Measurements from ENCODE around the gene MEF2D.

Gene MEF2D

DNA sequence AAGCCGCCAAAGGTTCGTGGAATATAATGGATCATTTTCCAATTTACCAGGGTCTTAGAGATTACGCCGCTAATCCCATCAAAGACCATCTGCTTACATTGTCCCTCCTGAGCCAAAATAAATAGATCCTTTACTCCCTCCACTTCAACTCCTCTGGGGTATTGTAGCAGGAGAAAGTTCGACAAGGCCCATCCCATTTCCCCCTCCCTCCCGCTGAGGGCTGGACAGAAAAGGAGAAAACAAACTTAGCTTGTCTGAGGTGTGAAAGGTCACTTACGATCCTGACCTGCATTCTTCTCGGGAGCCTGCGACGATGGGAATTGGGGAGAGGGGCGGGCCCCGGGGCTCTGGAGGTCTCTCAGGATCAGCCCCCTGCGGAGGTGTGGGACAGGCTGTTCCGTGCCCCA, 60.8 kb downstream of the MEF2D start:
- no peak for DNase-seq

DNA sequence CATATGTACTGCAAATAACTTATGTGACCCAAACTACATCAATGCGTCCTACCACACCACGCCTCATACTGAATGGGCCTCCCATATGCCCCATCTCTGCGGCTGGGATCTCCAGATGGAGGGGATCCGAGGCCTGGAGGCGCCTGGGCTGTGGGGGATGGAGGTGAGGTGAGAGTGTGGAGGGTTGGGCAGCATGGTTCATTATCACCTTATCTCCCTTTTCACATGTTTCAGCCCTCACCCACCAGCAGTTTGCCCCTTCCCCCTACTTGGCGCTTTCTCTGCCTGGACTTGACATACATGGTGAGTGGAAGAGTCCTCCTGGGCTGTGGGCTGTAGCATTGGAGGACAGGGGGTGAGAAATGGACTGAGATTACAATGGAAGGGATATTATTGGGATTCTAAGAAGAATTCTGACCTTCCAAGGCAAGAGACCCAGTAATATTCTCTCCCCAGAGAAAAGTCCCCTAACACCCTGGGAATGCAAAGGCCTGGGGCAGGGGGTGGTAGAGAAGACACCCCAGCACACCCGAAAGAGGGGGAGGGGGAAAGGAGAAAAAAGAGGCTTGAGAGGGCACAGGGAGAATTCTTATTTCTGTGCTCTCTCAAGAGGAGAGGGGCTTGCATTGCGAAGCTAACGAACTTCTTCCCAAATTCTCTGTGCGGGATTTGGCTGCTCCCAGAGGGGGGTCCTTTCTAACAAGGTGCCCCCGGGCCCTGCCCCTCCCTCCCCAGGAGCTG, 61.4 kb downstream of the MEF2D start:
- no peak for DNase-seq

DNA sequence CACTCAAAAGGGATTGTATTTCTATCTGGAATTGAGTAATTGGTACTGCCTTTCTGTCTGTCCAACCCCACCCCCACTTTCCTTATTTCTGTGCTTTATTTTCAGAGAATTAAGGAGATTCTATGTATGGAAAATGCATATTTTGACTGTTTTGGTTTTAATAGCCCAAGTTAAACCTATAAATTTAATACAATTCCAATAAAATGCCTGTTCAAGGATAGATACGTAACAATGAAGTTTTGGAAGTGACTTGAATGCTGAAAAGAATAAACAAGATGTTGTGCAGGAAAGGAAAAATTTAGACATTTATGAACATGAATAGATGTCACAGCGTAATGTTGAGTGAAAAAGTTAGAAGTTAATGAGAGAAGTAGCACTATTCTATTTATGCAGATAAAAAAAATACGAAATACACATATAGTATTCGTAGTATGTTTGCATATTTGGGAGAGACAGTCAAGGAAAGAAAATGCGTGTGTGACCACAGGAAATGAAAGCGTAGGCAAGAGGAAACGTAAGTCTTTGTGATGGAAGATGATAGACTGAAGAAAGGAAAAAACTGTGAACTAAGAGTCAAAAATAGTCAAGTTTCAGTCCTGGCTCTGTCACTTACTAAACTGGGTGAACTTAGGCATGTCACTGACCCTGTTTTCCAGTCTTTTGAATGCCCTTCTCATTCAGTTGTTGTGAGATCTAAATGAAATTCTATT, 62.1 kb downstream of the MEF2D start:
- no peak for DNase-seq

DNA sequence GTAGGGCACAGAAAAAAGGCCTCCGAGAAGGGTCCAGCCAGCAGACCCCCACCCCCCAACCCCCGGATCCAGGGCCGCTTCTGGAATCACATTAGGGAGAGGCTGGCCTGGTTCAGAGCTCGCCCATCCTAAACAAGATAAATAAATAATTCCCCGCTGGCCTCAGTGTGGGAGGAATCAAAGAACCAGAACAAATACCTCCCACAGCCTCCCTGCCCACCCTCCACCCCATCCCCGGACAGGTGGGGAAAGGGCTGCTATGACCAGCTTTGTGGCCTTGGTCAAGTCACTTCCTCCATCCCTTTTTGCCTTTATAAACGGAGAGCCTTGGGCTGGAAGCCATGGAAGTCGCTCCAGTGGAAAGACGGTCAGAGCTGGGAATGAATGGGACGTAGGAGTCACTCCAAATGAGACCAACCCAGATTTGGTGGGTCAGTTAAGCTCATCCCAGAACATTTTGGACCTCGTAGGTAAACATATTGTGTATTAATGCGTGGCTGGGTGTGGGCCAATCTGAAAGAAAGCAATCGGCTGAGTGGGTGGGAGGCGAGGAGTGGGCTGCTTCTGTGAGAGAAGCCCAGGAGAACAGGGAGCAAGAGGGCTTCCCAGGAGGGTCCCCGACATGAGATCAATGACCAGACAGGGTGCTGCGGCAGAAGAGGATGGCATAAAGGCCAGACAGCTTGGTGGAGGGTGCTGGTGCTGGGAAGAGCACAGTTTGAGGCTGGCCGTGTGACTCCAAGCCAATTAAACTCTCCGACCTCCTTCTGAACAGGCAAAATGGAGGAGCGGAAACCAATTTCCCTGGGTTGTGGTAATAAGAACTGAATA, 63.3 kb downstream of the MEF2D start:
- DNase-seq = no peak

DNA sequence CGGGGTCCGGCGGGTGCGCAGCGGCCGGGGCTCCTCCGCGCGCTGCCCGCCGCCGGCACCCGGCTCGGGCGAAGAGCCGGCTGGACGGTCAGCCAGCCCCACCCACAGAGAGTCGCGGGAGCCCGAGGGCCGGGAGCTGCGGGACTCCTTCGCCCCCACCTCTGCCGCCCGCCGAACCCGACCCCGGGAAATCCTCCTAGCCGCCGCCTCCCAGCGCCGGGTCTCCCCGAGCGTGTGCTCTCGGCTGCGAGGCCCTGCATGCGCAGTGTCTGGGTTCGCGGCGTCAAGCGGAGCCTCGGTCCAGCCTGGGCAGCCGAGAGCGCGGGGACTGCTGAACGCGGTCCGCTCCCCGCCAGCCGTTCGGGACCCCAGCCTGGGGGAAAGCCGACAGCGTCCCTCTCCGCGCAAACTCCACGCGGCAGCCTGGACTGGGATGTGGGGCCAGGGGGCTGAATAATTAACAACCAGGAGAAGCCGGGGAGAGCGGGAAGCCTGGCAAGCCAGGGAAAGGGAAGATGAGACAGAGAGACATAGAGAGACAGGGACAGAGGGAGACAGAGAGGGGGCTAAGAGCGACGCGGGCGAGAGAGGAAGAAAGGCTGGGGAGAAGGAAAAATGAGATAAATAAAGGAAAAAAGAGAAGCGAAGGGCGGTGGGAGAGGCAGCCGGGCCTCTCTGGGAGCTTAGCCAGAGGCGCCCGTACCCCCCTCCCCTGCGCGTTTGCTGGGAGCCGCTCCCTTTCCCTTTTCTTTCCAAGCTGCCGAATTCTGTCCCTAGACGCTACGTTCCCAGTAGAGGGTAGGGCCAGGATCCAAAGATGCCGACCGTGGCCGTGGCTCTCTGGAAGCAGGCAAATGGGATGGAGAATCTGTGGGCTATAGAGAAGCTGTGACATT, 64.2 kb downstream of the MEF2D start:
- DNase-seq = no peak

DNA sequence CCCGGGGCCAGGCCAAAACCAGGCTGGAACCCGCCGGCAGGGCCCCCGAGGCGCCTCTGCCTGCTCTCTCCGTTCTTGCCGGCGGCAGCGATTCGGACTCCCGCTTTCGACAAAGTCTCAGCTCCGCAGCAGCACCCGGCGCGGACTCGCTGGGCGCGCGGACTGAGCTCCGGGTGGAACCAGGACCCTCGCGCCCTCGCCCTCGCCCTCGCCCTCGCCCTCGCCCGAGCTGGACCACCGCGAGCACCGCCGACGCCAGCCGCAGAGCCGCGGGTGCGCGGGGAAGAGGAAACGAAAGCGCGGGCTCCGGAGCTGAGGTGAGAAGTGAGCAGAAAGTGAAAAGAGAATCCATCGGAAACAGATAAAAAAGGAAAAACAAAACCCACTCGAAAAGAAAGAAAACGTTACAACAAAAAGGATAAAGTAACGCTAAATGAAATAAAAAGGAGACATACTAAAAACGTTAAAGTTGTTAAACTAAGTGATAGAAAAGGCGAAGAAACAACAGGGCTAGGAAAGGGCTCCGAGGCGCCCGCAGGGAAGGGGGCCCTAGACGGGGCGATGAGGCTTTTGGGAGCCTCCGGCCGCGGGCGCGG, 64.9 kb downstream of the MEF2D start:
- no peak for DNase-seq

DNA sequence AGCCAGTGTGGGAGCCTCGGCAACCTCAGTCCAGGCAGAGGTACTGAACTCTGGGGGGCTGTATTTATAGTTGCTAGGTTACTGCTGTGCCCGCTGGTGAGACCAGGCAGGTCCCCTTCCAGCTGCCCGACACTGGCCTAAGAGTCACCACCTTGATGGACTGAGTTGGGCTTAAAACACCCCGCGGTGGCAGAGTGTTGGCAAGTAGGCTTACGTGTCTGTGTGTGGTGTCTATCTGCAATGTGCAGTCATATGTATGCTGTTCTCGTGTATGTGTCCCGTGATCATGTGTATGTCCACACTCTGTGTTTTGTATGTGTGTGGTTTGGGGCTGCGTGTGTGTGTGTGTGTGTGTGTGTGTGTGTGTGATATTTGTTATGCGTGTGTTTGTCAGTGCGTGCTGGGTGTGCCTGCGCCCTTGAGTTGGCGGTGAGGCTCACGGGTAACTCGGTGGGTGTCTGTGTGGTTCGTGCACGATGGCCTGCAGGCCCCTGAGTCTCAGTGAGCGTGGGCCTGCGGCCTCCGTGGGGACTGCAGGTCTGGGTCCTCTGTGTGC, 65.5 kb downstream of the MEF2D start:
- no peak for DNase-seq

DNA sequence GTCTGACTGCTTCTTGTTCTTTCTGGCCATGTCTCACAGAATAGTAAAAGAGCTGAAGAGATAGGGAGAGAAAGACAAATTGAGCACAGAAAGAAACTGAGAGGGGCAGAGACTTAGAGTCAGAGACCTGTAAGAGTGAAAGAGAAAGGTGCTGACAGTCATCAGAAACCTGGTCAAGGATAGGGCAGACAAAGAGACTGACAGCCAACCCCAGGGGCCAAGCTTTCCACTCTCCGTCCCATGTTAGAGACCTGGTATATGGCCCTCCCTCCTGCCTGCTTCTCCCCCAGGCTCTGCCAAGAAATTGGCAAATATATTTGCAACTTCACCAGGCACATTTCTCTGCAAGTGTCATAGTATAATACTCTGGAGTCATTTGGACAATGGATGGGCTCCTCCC, 67.0 kb downstream of the MEF2D start:
- no peak for DNase-seq

DNA sequence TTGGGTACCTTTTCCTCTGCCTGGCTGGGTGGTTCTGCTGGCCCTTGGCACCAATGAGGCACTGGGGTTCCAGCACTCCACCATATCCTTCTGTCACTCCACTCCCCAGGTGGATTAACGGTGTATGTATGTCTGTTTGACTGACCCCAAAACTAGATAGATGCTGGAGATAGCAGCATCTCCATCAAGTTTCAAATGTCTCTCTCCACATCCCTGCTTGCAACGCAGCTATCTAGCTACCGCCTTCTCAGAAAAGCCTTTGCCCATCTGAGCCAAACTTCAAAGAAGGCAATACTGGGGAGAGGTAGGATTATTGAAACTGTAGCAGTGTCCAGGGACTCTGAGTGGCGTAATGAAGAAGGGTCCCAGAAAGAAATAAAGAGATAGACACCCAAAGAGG, 67.5 kb downstream of the MEF2D start:
- no peak for DNase-seq

DNA sequence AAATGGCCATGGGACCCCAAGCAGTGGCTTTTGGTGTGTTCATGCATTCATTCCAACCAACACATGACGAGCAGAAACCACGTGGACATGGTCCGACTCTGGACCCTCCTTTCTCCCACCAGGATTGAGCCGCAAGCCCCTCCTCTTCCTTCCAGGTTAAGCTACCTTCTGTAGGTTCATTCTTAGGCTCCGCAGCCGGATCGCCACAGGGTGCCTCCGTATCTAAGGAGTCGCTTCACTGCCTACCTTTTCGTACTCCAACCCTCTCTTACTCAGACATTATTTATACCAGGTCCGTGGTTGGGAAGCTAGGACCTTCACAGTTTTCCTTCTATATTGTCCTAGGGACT, 67.9 kb downstream of the MEF2D start:
- DNase-seq = no peak

DNA sequence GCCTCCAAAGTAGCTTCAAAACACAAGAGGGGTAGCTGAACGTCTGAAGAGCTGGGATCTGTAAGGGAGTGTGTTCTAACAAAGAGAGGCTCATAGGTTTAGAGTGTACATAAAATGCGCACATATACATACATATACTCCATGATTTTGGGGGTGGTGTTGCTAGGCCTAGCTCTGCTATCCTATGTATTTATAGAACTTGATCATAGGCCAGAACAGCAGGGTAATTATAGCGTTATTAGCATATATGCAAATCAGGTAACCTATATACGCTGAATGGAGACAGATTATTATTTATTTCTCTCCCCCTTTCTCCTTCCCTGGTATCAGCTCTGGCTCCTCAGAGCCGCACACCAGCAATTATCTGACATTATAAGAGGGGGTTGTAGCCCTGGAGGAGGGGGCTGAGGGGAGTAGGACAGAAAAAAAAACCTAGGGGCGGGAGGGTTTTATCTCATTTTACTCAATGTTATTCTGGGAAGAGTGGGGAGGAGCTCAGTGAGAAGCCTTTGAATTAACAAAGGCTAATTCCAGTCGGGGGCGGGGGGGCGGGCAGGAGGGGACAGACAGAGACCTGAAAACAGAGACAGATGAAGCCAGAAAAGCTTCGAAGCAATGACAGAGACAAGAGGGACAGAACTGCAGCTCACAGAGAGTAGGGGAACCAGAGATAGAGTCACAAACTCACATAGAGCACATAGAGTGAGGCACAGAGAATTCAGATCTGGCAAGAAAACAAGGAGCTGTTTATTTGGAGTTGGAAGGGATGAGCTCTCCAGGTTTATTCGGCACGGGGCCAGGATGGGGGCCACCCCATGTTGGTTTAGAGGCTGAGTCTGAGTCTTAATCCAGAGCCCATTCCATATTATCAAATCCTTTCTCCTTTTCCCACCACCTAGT, 68.6 kb downstream of the MEF2D start:
- DNase-seq = no peak

DNA sequence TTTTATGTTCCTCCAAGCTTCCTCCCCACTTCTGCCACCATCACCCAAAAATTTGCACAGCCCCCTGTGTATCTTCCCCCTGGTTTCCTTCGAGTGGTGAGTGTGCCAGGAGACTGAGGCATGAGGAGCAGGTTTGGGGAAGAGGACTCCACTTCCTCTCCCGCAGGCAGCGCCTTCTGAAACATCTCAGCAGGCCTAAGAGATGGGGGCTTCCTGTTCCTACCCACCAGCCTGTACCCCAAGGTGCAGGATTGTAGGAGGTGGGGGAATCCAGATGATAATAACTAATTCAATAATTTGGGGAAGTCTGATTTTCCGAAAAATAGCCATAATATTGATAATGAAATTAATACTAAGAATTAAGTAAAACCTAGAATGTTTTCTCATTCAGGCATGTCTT, 69.2 kb downstream of the MEF2D start:
- DNase-seq = no peak

DNA sequence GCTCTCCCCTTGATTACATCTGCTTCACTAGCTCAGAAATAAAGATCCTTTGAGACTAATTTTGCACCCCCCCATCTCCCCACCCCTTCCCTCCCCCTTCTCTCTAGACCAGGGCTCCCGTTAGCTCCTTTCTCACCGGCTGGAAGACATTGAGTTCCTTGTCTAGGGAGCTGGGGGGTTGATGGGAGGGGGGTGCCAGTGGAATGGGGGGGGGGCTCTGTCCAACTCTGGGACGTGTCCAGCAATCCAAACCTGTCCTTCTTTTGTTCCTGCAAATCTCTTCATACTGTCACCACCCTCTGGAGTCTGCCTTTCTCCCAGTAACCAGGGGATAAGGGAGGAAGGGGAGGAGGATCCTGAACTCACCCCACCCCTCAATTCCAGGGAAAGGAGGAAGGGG, 69.7 kb downstream of the MEF2D start:
- DNase-seq = no peak

DNA sequence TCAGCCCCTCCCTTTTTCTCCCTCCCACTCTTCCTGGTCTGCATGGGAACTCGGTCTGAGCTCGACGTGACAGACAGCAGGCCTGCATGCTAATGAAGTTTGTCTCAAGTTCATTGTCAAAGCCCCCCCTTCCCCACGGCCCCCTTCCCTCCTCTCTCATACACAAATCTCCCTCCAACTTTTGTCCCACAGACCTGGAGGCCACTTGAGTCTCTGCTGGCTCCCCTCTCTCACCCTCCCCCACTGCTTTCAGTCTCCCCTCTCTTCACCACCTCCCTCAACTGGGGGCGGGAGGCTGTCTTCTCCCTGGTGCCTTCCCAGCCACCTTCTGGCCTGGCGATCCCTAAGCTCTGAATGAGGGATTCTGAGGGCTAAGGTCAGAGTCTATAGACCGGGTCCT, 70.3 kb downstream of the MEF2D start:
- no peak for DNase-seq

DNA sequence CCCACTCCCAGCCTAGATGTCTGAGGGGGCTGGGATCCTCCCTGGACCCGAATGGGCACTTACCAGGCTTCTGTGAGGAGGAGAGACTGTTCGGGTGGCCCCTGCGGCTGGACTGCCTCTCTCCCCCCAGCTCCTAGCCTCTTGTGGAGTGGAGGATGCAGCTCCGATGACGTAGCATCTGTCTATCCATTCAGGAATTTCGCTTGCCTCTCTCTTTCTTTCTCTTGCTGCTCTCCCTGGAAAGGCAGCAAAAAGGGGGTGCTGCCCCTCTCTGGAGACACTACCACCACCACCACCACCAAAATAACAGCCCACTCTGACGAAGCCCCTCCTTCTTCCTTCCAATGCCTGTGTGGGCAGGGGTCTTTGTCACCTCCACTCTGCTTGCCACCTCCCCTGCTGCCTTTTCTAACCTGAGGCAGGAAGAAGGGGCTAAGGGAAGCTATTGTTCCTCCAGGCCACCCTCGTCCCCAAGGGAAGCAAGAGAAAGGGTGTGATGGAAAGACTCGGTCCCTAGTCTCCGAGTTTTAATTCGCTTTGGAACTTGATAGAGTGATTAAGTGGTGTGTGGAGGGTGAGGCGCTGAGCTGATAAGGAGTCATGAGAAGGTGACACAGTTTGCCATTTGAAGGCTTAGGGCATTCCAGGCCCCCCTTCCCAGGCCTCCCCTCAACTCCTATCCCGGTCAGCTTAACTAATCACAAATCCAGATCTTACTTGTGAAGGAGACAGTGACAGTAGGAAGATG, 71.1 kb downstream of the MEF2D start:
- DNase-seq = no peak

DNA sequence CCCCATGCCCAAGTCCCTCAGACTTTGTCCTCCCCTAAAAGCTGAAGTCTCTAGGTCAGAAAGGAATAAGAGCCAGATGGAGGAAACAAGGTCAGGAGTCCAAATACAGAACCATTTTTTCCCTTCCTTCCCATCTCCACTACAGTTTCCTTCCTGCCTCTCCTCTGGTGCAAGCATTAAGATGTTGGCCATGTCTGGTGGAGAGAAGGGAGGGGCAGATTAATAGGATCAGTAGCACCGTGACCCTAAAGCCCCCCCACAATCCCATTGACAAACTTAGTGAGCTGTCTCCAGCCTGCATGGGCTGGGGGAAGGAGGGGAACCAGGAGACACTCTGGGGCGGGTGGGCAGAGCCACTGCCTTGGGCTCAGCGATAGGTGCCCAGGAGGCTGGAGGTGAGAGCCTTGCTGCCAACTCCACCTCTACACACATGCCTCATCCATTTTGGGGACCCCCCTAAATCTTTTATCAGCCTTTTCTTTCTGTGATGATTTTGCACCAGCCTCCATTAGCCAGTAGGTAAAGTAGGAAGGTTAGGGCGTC, 71.8 kb downstream of the MEF2D start:
- DNase-seq = no peak

DNA sequence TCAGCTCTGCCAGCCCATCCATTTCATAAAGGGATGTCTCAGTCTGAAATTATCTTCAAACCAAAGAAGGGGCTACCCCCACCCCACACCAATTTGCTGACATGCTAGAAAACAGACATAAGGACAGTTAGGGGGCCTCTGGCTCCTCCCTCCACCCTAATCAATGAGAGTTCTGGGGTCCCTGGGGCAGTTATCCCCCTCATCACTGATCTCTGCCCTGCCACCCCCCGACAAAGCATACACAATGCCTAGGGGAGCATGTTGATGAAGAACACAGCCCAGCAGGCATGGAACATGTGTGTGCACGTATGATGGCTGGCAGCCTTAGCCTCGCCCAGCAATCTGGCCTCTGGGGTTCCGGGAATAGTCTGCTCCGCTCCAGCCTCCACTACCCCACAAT, 72.6 kb downstream of the MEF2D start:
- no peak for DNase-seq

DNA sequence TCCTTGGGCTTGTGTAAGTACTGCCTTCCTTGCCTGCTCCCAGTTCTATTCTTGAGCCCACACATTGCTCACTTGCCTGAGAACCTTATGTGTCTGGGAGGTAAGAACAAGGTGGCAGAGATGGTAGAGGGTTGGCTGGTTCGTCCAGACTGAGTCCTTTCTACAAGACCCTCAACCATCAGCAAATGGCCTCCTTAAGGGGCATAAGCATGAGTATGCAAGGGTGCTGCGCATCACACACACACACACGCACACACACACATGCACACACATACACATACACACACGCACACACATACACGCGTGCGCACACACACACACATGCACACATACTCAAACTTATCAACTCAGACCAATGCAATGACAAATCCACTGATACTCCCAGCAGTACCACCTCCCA, 74.6 kb downstream of the MEF2D start:
- no peak for DNase-seq

DNA sequence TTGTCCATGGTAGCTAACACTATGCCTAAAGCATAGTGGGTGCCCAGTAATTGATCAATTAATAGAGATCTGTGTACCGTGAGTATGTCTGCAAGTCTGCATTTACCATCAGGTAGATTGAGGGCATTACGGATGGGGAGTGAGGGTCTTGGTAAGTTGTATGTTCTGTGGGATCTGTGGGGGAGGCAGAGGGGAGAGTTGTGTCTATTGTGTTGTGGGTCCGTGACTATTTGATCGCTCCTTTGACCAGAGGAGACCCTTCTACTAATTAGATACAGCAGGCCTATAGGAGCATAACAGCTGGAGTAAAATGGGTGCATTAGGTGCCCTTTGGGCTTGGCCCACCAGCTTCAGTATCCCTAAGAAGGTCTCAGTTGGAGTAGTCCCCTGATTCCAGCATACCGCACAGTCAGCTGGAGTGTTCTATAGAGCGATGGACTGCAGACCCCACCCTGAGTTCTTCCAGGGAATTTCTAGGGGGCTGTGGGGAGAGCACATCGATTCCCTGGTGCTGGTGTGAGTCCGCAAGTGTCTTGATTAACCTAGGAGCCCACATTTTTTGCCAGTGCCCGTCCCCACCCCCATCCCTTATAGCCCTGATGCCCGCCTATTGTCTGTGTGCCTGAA, 75.7 kb downstream of the MEF2D start:
- no peak for DNase-seq

Measured in SW 1271 (cell line).